Keratinocyte (primary cell): Measurements from ENCODE around the gene UFM1.

Experiments used
- CTCF ChIP-seq, 3 experiments: IDR thresholded peaks in 1 of 3; conservative IDR thresholded peaks in 1 of 3; optimal IDR thresholded peaks in 1 of 3; 2 replicates in 2 of 3; 3 replicates in 1 of 3; pipeline versions ENCODE3 to v1.5.1; 2011; ENCODE audit warnings: low read length in 3 of 3, mild to moderate bottlenecking in 3 of 3, moderate library complexity in 2 of 3, control low read depth in 1 of 3, inconsistent platforms in 1 of 3; ENCODE audit not compliant: insufficient read depth in 2 of 3; ENCODE audit errors: extremely low read depth in 1 of 3
- EZH2 ChIP-seq: IDR thresholded peaks from one replicate; pipeline ENCODE4 v1.6.1; 2012; ENCODE audit warnings: inconsistent platforms, mild to moderate bottlenecking, low read length, moderate library complexity

- TF ChIP-seq CTCF (optimal IDR thresholded peaks at IDR 0.05 in 1 of 3, IDR thresholded peaks at IDR 0.05 in 1 of 3, conservative IDR thresholded peaks at IDR 0.05 in 1 of 3; ENCODE audit: extremely low read depth in 1 of 3, insufficient read depth in 2 of 3, low read length in 3 of 3): no peak
- TF ChIP-seq EZH2: no peak
These were observed 19.4 kb downstream of the UFM1 start for GRCh38 chr13:38369058-38369457.
